Endothelial cell of umbilical vein (primary cell): Measurements from ENCODE around the gene CFAP100. TPM values are rescaled to one million over a fixed set of nuclear protein-coding genes. Genes with fewer than 3 reads are reported as not detected.

Source experiments
- BruUV-seq: library from RNA; stranded (reverse); fragments of 400-500 nt; replicated peaks from 2 replicates; lab custom pipeline; 2021; lab: Mats Ljungman, UMichigan
- CTCF ChIA-PET: fragments of 300-600, 350-600 bp; sonication (Branson Sonifier 250); formaldehyde crosslinking; loops from one replicate; lab custom pipeline; 2021; ENCODE audit warnings: antibody characterized with exemption, inconsistent platforms; lab: Charles Lee
- POLR2A ChIA-PET: fragments of 300-600, 350-600 bp; sonication (Branson Sonifier 250); formaldehyde crosslinking; loops from one replicate; lab custom pipeline; 2021; ENCODE audit warnings: antibody characterized with exemption, inconsistent platforms; lab: Charles Lee
- DNase-seq: peaks from one replicate; pipeline ENCODE4 v3.0.0-alpha.2; 2011; ENCODE audit warnings: low read depth, low spot score
- FAIRE-seq: peaks from 2 replicates; lab custom pipeline; 2011; peaks lifted over from hg19 to GRCh38; lab: Jason Lieb, UNC
- H2AFZ ChIP-seq: 2 replicates; pipeline ENCODE4 v1.6.0; 2012; ENCODE audit warnings: low read depth, low read length, control low read depth, inconsistent platforms
- H3K27ac ChIP-seq: 2 replicates; pipeline ENCODE4 v1.5.1; 2011; ENCODE audit warnings: low read depth, mild to moderate bottlenecking, control low read depth, low read length, moderate library complexity; ENCODE audit not compliant: insufficient read depth
- H3K27me3 ChIP-seq, 2 experiments: 2 replicates each; pipeline versions ENCODE4 v1.6.0 to v1.6.1; 2011; ENCODE audit warnings: low read length in 2 of 2, mixed read lengths in 1 of 2; ENCODE audit not compliant: control insufficient read depth in 2 of 2, insufficient read depth in 2 of 2
- H3K36me3 ChIP-seq, 2 experiments: 2 replicates in 1 of 2; 3 replicates in 1 of 2; pipeline ENCODE4 v1.5.1; 2011; ENCODE audit warnings: low read length in 2 of 2, mild to moderate bottlenecking in 1 of 2, moderate library complexity in 1 of 2; ENCODE audit not compliant: control insufficient read depth in 2 of 2, insufficient read depth in 2 of 2; ENCODE audit errors: extremely low read depth in 1 of 2
- H3K4me1 ChIP-seq: 3 replicates; pipeline ENCODE4 v1.5.1; 2011; ENCODE audit warnings: mild to moderate bottlenecking, low read length; ENCODE audit not compliant: control insufficient read depth, insufficient read depth; ENCODE audit errors: extremely low read depth
- H3K4me2 ChIP-seq: 2 replicates; pipeline ENCODE4 v1.6.1; 2011; ENCODE audit warnings: low read length, control low read depth, mixed read lengths; ENCODE audit not compliant: insufficient read depth
- H3K4me3 ChIP-seq, 3 experiments: fragments of 200-600 bp in 1 of 3; sonication (generic), shearing (Covaris generic) in 1 of 3; replicated peaks in 1 of 3; 2 replicates each; pipeline ENCODE4 v1.5.1; 2011 to 2016; ENCODE audit warnings: control low read depth in 3 of 3, low read length in 3 of 3, mild to moderate bottlenecking in 2 of 3, inconsistent platforms in 1 of 3, low read depth in 1 of 3, moderate library complexity in 1 of 3; ENCODE audit not compliant: insufficient read depth in 1 of 3
- H3K79me2 ChIP-seq: 2 replicates; pipeline ENCODE4 v1.6.0; 2012; ENCODE audit warnings: low read length, inconsistent platforms; ENCODE audit not compliant: control insufficient read depth, insufficient read depth
- H3K9ac ChIP-seq: replicated peaks from 2 replicates; pipeline ENCODE3; 2011; ENCODE audit warnings: low read length, control low read depth; ENCODE audit not compliant: insufficient read depth; ENCODE audit errors: extremely low read depth
- H3K9me1 ChIP-seq: replicated peaks from 3 replicates; pipeline ENCODE4 v1.6.0; 2011; ENCODE audit warnings: mild to moderate bottlenecking, low read length; ENCODE audit not compliant: control insufficient read depth, insufficient read depth; ENCODE audit errors: extremely low read depth
- H3K9me3 ChIP-seq: replicated peaks from 2 replicates; pipeline ENCODE4 v1.5.1; 2012; ENCODE audit warnings: low read length, inconsistent platforms; ENCODE audit not compliant: control insufficient read depth, insufficient read depth
- H4K20me1 ChIP-seq: replicated peaks from 2 replicates; pipeline ENCODE3; 2011; ENCODE audit warnings: mild to moderate bottlenecking, low read length; ENCODE audit not compliant: control insufficient read depth, insufficient read depth; ENCODE audit errors: extremely low read depth
- CTCF ChIP-seq, 2 donors: IDR thresholded peaks; 1 replicate in 1 of 2; 2 replicates in 1 of 2; pipeline ENCODE4 v1.5.1; 2011; ENCODE audit warnings: low read length in 2 of 2, mild to moderate bottlenecking in 2 of 2, moderate library complexity in 2 of 2, control low read depth in 1 of 2, inconsistent platforms in 1 of 2, low read depth in 1 of 2; ENCODE audit not compliant: insufficient read depth in 1 of 2; ENCODE audit errors: extremely low read depth in 1 of 2
- EZH2 ChIP-seq: IDR thresholded peaks from 2 replicates; pipeline ENCODE4 v1.6.1; 2012; ENCODE audit warnings: borderline replicate concordance, low read depth, mild to moderate bottlenecking, moderate library complexity, low read length, inconsistent platforms; ENCODE audit not compliant: severe bottlenecking
- FOS ChIP-seq: IDR thresholded peaks from 2 replicates; pipeline ENCODE4 v1.6.1; 2011; ENCODE audit warnings: mild to moderate bottlenecking, low read length, moderate library complexity, borderline replicate concordance; ENCODE audit not compliant: insufficient read depth
- GATA2 ChIP-seq: IDR thresholded peaks from 2 replicates; pipeline ENCODE4 v1.7.0; 2011; ENCODE audit warnings: low read depth, mild to moderate bottlenecking, moderate library complexity, mixed read lengths, low read length; ENCODE audit not compliant: insufficient read length, insufficient read depth
- JUN ChIP-seq: IDR thresholded peaks from 2 replicates; pipeline ENCODE4 v1.6.1; 2011; ENCODE audit warnings: borderline replicate concordance, low read depth; ENCODE audit not compliant: insufficient read length, insufficient read depth
- MAX ChIP-seq: IDR thresholded peaks from 2 replicates; pipeline ENCODE4 v1.6.1; 2011; ENCODE audit not compliant: insufficient read depth, insufficient read length
- MYC ChIP-seq: IDR thresholded peaks from one replicate; pipeline ENCODE4 v1.6.1; 2011; ENCODE audit warnings: mild to moderate bottlenecking, low read depth, low read length
- POLR2A ChIP-seq: IDR thresholded peaks from 2 replicates; pipeline ENCODE4 v1.6.1; 2012; ENCODE audit warnings: low read depth, mild to moderate bottlenecking, control low read depth, low read length
- POLR2AphosphoS5 ChIP-seq: IDR thresholded peaks from 2 replicates; pipeline ENCODE4 v1.6.1; 2012; ENCODE audit warnings: low read depth, mild to moderate bottlenecking, control low read depth, low read length, moderate library complexity; ENCODE audit not compliant: insufficient read depth
- dilution Hi-C: fragments of 300-500 bp; cut with MboI; formaldehyde crosslinking; loops from one replicate; pipeline ENCODE4 v1.15.0; 2019; ENCODE audit warnings: low sequenced_read_pairs; ENCODE audit not compliant: extremely low pct_ligation_motif_present
- intact Hi-C: fragments of 100-400 bp; cut with micrococcal nuclease; formaldehyde crosslinking; loops from one replicate; pipeline ENCODE4 v1.10.0; 2022
- polyA plus RNA-seq, 4 experiments: library from polyadenylated mRNA; depleted of rRNA in 3 of 4; stranded (reverse) in 3 of 4; unstranded in 1 of 4; fragments of >200 nt; gene quantifications; 2 replicates each; pipeline versions ENCODE4 v1.2.1 to v1.2.3, GENCODE V29; 2011 to 2012; ENCODE audit warnings: missing spikeins in 1 of 4
- total RNA-seq: library from RNA; stranded (reverse); gene quantifications from 2 replicates; pipeline ENCODE4 v1.2.3, GENCODE V29; 2021

Gene CFAP100
- total and polyA plus RNA-seq, 2 donors (not counting 3 experiments of a cell fraction or from before 2014, with no cell fraction given), result not detected

GRCh38 chr3:126354776-126355175 is 39.9 kb upstream of the CFAP100 start:
- Histone ChIP-seq H3K9me1 (no peaks in the 10 kb centered on the region), H4K20me1 (no peaks in the 10 kb centered on the region), H3K4me2 (no peak overlapping the region), H3K9me3 (no peaks in the 10 kb centered on the region), H3K27me3 (peaks cover 14 to 17% of the 10 kb centered on the region in 2 experiments), H3K79me2 (no peaks in the 10 kb centered on the region), H3K27ac (no peak overlapping the region), H2AFZ (no peak overlapping the region), H3K4me3 (no peak overlapping the region), H3K9ac (no peak overlapping the region), H3K36me3 (peaks cover 0 to 4% of the 10 kb centered on the region in 2 experiments), H3K4me1 (peaks cover 12% of the 10 kb centered on the region)
- DNase-seq (no peak), FAIRE-seq (no peak)
- ChIA-PET CTCF (no interaction called here), POLR2A (no interaction called here)
- no peak for TF ChIP-seq MAX
- TF ChIP-seq POLR2AphosphoS5, result no peak
- no peak for TF ChIP-seq JUN
- no peak for TF ChIP-seq GATA2
- TF ChIP-seq CTCF (IDR thresholded peaks at IDR 0.05; ENCODE audit: extremely low read depth in 1 of 2, insufficient read depth in 1 of 2, low read depth in 1 of 2, low read length in 2 of 2), result no peak
- no peak for TF ChIP-seq POLR2A
- no peak for TF ChIP-seq EZH2
- no peak for TF ChIP-seq MYC
- TF ChIP-seq FOS, result no peak
- intact Hi-C loops, result loop anchor here (5.0 kb wide), 1 partner anchor 272 kb away; the partner anchor contains the start of gene SLC41A3
- dilution Hi-C loops, result no loop called here
- no TSS peak for BruUV-seq
